BE2C (cell line): ENCODE data around the gene APBB2.

Source experiments
- DNase-seq: peaks from one replicate; pipeline ENCODE4 v3.0.0-alpha.2; 2020
- H3K27me3 ChIP-seq: fragments of 250-450 bp; sonication (Bioruptor Pico); 2 replicates; pipeline ENCODE4 v1.5.1; 2020; ENCODE audit warnings: mild to moderate bottlenecking
- H3K36me3 ChIP-seq: fragments of 250-450 bp; sonication (Bioruptor Pico); 2 replicates; pipeline ENCODE4 v1.5.1; 2020; ENCODE audit warnings: mild to moderate bottlenecking
- H3K4me1 ChIP-seq: fragments of 250-450 bp; sonication (Bioruptor Pico); 2 replicates; pipeline ENCODE4 v1.5.1; 2020
- H3K4me3 ChIP-seq: 2 replicates; pipeline ENCODE4 v1.5.1; 2011; ENCODE audit warnings: low read depth, low read length
- H3K9me3 ChIP-seq: fragments of 250-450 bp; sonication (Bioruptor Pico); 2 replicates; pipeline ENCODE4 v1.5.1; 2020
- TF ChIP-seq, protein P1 (sequence below): IDR thresholded peaks from 2 replicates; pipeline ENCODE4 v1.5.1; 2012; ENCODE audit warnings: mild to moderate bottlenecking, low read depth, low read length

APBB2 gene

DNA sequence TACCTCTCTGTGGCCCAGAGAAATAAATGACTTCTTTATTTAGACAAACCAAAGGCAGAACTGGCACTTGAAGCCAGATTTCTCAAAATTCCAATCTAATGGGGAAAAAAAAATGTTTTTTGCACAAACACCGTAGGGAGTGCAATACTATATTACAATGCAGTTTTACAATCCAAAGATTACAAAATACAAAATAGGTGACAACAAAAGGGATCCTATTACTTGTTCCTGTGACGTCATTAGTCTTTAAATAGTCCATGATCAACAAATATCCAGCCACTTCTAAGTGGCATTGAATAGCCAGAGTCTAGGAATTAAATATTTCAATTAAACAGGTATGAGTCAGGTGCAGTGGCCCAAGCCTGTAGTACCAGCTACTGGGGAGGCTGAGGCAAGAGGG is 3.0 kb upstream of the APBB2 start:
- TF ChIP-seq, protein P1, sequence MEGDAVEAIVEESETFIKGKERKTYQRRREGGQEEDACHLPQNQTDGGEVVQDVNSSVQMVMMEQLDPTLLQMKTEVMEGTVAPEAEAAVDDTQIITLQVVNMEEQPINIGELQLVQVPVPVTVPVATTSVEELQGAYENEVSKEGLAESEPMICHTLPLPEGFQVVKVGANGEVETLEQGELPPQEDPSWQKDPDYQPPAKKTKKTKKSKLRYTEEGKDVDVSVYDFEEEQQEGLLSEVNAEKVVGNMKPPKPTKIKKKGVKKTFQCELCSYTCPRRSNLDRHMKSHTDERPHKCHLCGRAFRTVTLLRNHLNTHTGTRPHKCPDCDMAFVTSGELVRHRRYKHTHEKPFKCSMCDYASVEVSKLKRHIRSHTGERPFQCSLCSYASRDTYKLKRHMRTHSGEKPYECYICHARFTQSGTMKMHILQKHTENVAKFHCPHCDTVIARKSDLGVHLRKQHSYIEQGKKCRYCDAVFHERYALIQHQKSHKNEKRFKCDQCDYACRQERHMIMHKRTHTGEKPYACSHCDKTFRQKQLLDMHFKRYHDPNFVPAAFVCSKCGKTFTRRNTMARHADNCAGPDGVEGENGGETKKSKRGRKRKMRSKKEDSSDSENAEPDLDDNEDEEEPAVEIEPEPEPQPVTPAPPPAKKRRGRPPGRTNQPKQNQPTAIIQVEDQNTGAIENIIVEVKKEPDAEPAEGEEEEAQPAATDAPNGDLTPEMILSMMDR = no peak
- H3K4me1 ChIP-seq = peaks cover 11% of the 10 kb centered on the region
- no peaks in the 10 kb centered on the region for H3K9me3 ChIP-seq
- no peaks in the 10 kb centered on the region for H3K36me3 ChIP-seq
- H3K4me3 ChIP-seq = no peak overlapping the region
- no peaks in the 10 kb centered on the region for H3K27me3 ChIP-seq
- DNase-seq = no peak

DNA sequence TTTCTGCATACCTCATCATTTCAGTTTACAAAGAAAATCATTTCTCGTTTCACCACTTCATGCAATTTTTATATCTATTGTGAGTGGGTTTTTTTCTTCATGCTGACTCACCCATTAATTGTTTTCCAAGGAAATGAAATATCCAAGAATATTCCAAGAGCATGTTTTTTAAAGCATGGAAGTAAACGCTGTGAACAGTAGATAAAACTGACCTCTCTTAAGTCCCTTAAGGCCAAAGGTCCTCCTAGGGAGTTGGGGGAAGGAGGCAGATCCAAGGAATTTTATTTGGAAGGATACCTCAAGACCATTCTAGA is 2.6 kb upstream of the APBB2 start:
- TF ChIP-seq, protein P1 = no peak
- no peak for DNase-seq
- Histone ChIP-seq H3K27me3 (no peaks in the 10 kb centered on the region), H3K4me1 (peaks cover 11% of the 10 kb centered on the region), H3K9me3 (no peaks in the 10 kb centered on the region), H3K4me3 (peak overlapping the region; percentile 82), H3K36me3 (no peaks in the 10 kb centered on the region)

DNA sequence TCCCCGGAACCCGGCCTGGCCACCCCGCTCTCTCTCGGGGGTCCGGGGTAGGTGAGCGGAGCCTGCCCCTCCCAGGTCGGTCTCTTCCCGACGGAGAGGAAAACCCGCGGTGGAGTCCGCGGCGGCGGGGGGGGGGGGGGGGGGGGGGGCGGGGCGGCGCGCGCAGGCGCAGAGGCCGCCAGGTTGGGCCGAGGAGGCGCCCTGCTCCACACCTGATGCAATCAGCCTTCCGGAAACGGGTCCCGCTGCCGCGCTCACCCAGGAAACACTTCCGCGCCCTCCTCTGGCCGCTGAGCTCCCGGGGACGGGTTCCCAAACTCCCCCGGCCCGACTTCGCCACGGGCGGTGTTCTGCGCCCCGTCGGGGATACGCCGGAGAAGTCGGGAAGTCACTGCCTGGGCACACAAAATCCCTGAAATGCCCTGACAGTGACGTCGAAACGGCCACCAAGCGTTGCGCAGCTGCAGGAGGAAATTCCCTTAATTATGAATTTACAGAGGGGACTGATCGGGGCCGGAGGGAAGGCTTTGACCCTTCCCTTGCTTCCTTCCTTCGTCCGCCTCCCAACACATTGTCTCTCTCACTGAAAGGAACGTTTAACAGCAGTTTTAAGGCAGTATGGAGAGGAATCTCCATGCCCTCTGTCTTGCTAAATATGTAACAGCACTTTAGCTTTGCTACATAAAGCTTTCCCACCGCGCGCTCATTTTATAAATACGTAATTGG is 2.1 kb upstream of the APBB2 start:
- Histone ChIP-seq H3K36me3 (no peaks in the 10 kb centered on the region), H3K27me3 (no peaks in the 10 kb centered on the region), H3K9me3 (no peaks in the 10 kb centered on the region), H3K4me3 (peak overlapping the region; percentile 82), H3K4me1 (peaks cover 11% of the 10 kb centered on the region)
- TF ChIP-seq, protein P1 = peak; percentile 10; the same call in 1 of the 2 replicates
- peak; percentile 85 for DNase-seq

DNA sequence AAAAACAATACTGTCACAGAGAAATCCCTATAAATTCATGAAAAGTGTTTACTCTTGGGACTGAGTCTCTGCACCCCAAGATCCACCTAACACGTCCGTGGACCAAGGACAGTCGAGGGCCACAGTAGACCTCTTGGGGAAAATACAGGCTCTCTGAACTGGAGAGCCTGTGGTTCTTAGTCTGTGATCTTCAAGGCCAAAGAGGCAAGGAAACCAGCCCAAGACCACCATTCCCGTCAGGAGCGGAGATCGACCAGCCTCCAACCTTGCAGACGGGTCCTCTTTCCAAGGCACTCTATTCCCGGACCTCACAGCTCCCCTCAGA is 1.6 kb upstream of the APBB2 start:
- Histone ChIP-seq H3K4me1 (peaks cover 11% of the 10 kb centered on the region), H3K4me3 (peak overlapping the region; percentile 82), H3K27me3 (no peaks in the 10 kb centered on the region), H3K36me3 (no peaks in the 10 kb centered on the region), H3K9me3 (no peaks in the 10 kb centered on the region)
- no peak for DNase-seq
- TF ChIP-seq, protein P1 = no peak

DNA sequence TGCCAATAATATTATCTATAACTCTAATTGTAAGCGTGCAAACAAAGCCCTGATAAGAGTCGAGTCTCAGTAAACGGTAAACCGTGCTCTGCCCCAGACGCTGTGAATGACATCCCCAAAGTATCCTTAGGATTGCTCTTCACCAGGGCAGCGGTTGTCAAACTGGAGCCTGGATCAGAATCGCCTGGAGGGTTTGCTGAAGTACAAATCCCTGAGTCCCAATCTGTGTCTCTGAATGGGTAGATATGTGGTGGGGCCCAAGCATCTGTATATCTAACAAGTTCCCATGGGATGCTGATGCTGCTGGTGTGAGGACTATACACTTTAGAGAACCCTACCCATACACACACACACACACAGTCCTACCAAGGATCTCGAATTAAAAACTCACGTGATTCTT is 813 bp upstream of the APBB2 start:
- DNase-seq = no peak
- Histone ChIP-seq H3K4me3 (peak overlapping the region; percentile 45), H3K9me3 (no peaks in the 10 kb centered on the region), H3K27me3 (no peaks in the 10 kb centered on the region), H3K36me3 (no peaks in the 10 kb centered on the region), H3K4me1 (peaks cover 11% of the 10 kb centered on the region)
- TF ChIP-seq, protein P1 = no peak

DNA sequence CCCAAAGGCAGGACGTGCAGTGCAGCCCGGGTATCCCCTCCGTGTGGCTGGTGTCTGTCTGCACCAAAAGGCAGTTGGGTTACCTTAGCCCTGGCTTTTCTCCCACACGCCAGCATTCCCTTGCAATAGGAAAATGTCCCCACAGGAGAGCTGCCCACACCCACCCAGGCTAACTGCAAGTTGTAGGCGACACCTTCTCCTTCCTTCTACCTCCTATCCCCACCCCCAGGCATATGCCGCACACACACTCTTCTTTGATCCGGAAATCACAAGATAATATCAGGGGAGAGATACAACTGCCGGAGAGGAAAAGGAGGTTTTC is 444 bp upstream of the APBB2 start:
- no peaks in the 10 kb centered on the region for H3K9me3 ChIP-seq
- peaks cover 11% of the 10 kb centered on the region for H3K4me1 ChIP-seq
- DNase-seq = no peak
- TF ChIP-seq, protein P1 = 0 out of 2 replicates have a peak, but pooled peaks have one; percentile 16
- no peaks in the 10 kb centered on the region for H3K36me3 ChIP-seq
- peak overlapping the region; percentile 45 for H3K4me3 ChIP-seq
- H3K27me3 ChIP-seq = no peaks in the 10 kb centered on the region
